ENCODE measurements around the gene FRZB. TPM values are rescaled to one million over a fixed set of nuclear protein-coding genes. Genes with fewer than 3 reads are reported as not detected.

Gene FRZB
- total and polyA plus RNA-seq, 12 donors: 0.30 to 2.5 (median 1.6) TPM

DNA sequence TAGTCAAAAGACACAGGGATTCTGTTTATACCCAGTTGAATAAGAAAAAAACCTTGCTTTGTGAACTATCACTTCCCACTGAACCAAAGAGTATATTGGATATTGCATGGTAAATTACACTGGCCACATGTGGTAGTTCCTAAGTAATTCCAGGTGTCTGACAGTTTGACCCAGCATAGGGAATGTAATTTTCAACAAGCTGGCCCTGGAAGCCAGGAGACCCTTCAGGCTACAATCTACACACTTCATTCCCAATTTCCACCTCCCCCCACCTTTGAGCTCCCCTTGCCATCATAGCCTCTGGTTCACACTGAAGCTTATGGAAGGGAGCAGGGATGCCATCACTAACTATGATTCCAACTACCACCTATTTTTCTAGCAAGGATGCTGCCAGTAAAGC, 2.8 kb downstream of the FRZB start:
- H3K4me1 ChIP-seq (replicated peaks in 1 of 2): peaks cover 0 to 16% of the 10 kb centered on the region in 2 donors
- H3K9me3 ChIP-seq (replicated peaks in 1 of 3): no peaks in the 10 kb centered on the region
- no peak for DNase-seq
- no peaks in the 10 kb centered on the region for H3K27me3 ChIP-seq
- no peak overlapping the region for H3K4me3 ChIP-seq
- no peak for TF ChIP-seq POLR2A (IDR thresholded peaks at IDR 0.05)
- TF ChIP-seq, protein P1, sequence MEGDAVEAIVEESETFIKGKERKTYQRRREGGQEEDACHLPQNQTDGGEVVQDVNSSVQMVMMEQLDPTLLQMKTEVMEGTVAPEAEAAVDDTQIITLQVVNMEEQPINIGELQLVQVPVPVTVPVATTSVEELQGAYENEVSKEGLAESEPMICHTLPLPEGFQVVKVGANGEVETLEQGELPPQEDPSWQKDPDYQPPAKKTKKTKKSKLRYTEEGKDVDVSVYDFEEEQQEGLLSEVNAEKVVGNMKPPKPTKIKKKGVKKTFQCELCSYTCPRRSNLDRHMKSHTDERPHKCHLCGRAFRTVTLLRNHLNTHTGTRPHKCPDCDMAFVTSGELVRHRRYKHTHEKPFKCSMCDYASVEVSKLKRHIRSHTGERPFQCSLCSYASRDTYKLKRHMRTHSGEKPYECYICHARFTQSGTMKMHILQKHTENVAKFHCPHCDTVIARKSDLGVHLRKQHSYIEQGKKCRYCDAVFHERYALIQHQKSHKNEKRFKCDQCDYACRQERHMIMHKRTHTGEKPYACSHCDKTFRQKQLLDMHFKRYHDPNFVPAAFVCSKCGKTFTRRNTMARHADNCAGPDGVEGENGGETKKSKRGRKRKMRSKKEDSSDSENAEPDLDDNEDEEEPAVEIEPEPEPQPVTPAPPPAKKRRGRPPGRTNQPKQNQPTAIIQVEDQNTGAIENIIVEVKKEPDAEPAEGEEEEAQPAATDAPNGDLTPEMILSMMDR (IDR thresholded peaks at IDR 0.05): no peak
- no peak overlapping the region for H3K27ac ChIP-seq
- intact Hi-C loops (cut with DNase I): no loop called here
- no peaks in the 10 kb centered on the region for H3K36me3 ChIP-seq (replicated peaks in 1 of 2)

DNA sequence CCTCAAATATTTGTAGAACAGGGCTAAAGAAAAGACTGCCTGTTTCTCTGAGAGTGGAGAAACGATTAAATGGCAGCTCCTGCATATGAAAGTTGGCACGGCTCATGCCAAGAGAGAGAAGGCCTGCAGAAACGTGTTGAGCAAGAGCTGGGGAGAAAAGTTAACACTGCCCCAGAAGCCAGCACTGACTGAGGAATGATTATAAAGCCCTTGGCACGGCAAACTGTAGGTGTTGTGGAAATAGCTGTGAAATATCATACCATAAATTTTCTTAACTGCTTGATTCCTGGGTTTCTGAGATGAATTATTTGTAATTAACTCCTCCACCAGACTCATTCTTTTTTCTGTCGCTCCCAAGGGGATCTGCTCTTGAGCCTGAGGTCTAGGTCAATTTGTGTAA, 4.3 kb downstream of the FRZB start:
- no peaks in the 10 kb centered on the region for H3K27me3 ChIP-seq
- H3K27ac ChIP-seq: no peak overlapping the region
- WGBS, 4 donors: 69 to 78% (median 76%) methylated on average over 5 of the region's 5 CpGs
- no peak overlapping the region for H3K4me3 ChIP-seq
- TF ChIP-seq, protein P1 (IDR thresholded peaks at IDR 0.05): no peak
- TF ChIP-seq POLR2A (IDR thresholded peaks at IDR 0.05): no peak
- no peak for DNase-seq
- H3K9me3 ChIP-seq (replicated peaks in 1 of 3): no peaks in the 10 kb centered on the region
- no peaks in the 10 kb centered on the region for H3K36me3 ChIP-seq (replicated peaks in 1 of 2)
- intact Hi-C loops (cut with DNase I): no loop called here
- peaks cover 0 to 12% of the 10 kb centered on the region in 2 donors for H3K4me1 ChIP-seq (replicated peaks in 1 of 2)

DNA sequence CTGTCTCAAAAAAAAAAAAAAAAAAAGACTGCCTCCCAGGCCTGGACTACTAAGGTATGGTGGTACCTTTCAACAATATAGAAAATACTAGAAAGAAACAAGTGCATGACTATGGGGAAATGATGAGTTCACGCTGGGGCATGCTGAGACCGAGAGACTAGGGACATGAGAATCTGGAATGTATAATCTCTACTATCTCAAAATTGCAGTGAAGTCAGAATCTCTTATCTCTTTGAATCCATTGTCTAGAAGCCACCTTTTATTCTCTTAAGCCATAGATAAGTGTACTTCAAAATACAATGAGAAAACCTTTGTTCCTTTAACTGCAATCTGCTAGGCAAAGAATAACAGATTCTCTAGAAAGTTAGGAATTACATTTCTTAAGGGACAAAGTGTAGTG, 5.6 kb downstream of the FRZB start:
- TF ChIP-seq, protein P1 (IDR thresholded peaks at IDR 0.05): no peak
- no peaks in the 10 kb centered on the region for H3K27me3 ChIP-seq
- no peak overlapping the region for H3K27ac ChIP-seq
- no peaks in the 10 kb centered on the region for H3K9me3 ChIP-seq (replicated peaks in 1 of 3)
- DNase-seq: no peak
- WGBS, 4 donors: 91 to 99% (median 97%) methylated on average over 2 of the region's 2 CpGs
- intact Hi-C loops (cut with DNase I): no loop called here
- H3K4me1 ChIP-seq (replicated peaks in 1 of 2): peaks cover 0 to under 1% of the 10 kb centered on the region in 2 donors
- no peak overlapping the region for H3K4me3 ChIP-seq
- no peaks in the 10 kb centered on the region for H3K36me3 ChIP-seq (replicated peaks in 1 of 2)

GRCh38 chr2:182858671-182859070, 7.8 kb downstream of the FRZB start:
- intact Hi-C loops (cut with DNase I): no loop called here
- Histone ChIP-seq H3K36me3 (replicated peaks in 1 of 2) (no peaks in the 10 kb centered on the region), H3K27me3 (no peaks in the 10 kb centered on the region), H3K27ac (no peak overlapping the region), H3K4me3 (no peak overlapping the region), H3K9me3 (replicated peaks in 1 of 3) (no peaks in the 10 kb centered on the region), H3K4me1 (replicated peaks in 1 of 2) (no peaks in the 10 kb centered on the region)
- 92 to 96% (median 94%) methylated on average over 3 of the region's 3 CpGs for WGBS, 4 donors
- no peak for TF ChIP-seq POLR2A (IDR thresholded peaks at IDR 0.05)
- TF ChIP-seq, protein P1 (IDR thresholded peaks at IDR 0.05): no peak
- DNase-seq: no peak

All from adrenal gland (tissue), 12 donors.